CD4-positive, alpha-beta memory T cell (primary cell): ENCODE measurements around the gene GNPTG. TPM values are rescaled to one million over a fixed set of nuclear protein-coding genes. Genes with fewer than 3 reads are reported as not detected.

Source experiments
- CTCF ChIA-PET: fragments of 350-600 bp; sonication (Branson Sonifier 250); formaldehyde crosslinking; loops from one replicate; lab custom pipeline; 2021; ENCODE audit warnings: inconsistent platforms; ENCODE audit not compliant: partially characterized antibody; lab: Charles Lee
- POLR2A ChIA-PET: fragments of 350-600 bp; sonication (Branson Sonifier 250); formaldehyde crosslinking; loops from one replicate; lab custom pipeline; 2021; ENCODE audit not compliant: partially characterized antibody; lab: Charles Lee
- DNase-seq, 5 donors: peaks; one replicate each; pipeline versions ENCODE4 v3.0.0 to v3.0.0-alpha.2; 2020 to 2022; ENCODE audit warnings: mixed read lengths in 1 of 5
- H3K27ac ChIP-seq: one replicate; pipeline ENCODE4 v1.7.0; 2013; ENCODE audit warnings: low read depth, low read length
- H3K27me3 ChIP-seq: 2 replicates; pipeline ENCODE4 v1.7.0; 2013; ENCODE audit warnings: mild to moderate bottlenecking, low read length, moderate library complexity; ENCODE audit not compliant: insufficient read depth
- H3K36me3 ChIP-seq: 2 replicates; pipeline ENCODE4 v1.7.0; 2013; ENCODE audit warnings: mild to moderate bottlenecking, low read length, moderate library complexity; ENCODE audit not compliant: insufficient read depth
- H3K4me1 ChIP-seq: 2 replicates; pipeline ENCODE4 v1.7.0; 2013; ENCODE audit warnings: mild to moderate bottlenecking, low read length, moderate library complexity; ENCODE audit not compliant: insufficient read depth
- H3K4me3 ChIP-seq, 2 donors: one replicate each; pipeline ENCODE4 v1.7.0; 2013; ENCODE audit warnings: low read length in 2 of 2, mild to moderate bottlenecking in 1 of 2
- H3K9me3 ChIP-seq, 2 donors: one replicate each; pipeline ENCODE4 v1.7.0; 2013; ENCODE audit warnings: low read length in 2 of 2, control low read depth in 1 of 2; ENCODE audit not compliant: control insufficient read depth in 1 of 2
- H3K27ac Mint-ChIP-seq, 7 donors: one replicate each; pipeline ENCODE4 v1.8.0; 2020 to 2021; ENCODE audit warnings: mixed read lengths in 7 of 7, mild to moderate bottlenecking in 6 of 7, inconsistent platforms in 3 of 7, moderate library complexity in 3 of 7
- H3K27me3 Mint-ChIP-seq, 2 donors: one replicate each; pipeline ENCODE4 v1.8.0; 2020 to 2021; ENCODE audit warnings: mixed read lengths in 2 of 2
- H3K36me3 Mint-ChIP-seq, 2 donors: one replicate each; pipeline ENCODE4 v1.8.0; 2020 to 2021; ENCODE audit warnings: mixed read lengths in 2 of 2, inconsistent platforms in 1 of 2, mild to moderate bottlenecking in 1 of 2
- H3K4me1 Mint-ChIP-seq, 4 donors: one replicate each; pipeline ENCODE4 v1.8.0; 2020 to 2021; ENCODE audit warnings: mixed read lengths in 4 of 4, mild to moderate bottlenecking in 1 of 4
- H3K4me3 Mint-ChIP-seq, 8 donors: one replicate each; pipeline ENCODE4 v1.8.0; 2020 to 2021; ENCODE audit warnings: mixed read lengths in 8 of 8, mild to moderate bottlenecking in 7 of 8, moderate library complexity in 6 of 8, inconsistent platforms in 3 of 8
- H3K9me3 Mint-ChIP-seq, 8 donors: one replicate each; pipeline ENCODE4 v1.8.0; 2020 to 2021; ENCODE audit warnings: mixed read lengths in 8 of 8, mild to moderate bottlenecking in 5 of 8, inconsistent platforms in 3 of 8, moderate library complexity in 1 of 8
- intact Hi-C: fragments of 100-400 bp; cut with micrococcal nuclease; formaldehyde crosslinking; loops from one replicate; pipeline ENCODE4 v1.15.1; 2023
- polyA plus RNA-seq, 2 donors: library from polyadenylated mRNA; unstranded; fragments of 300-500 nt; fragmentation: Illumina TruSeq; gene quantifications; one replicate each; pipeline ENCODE4 v1.2.3, GENCODE V29; 2021
- total RNA-seq, 2 experiments: library from RNA; stranded (reverse); gene quantifications; one replicate each; pipeline ENCODE4 v1.2.3, GENCODE V29; 2021

Gene GNPTG
- total and polyA plus RNA-seq, 4 experiments from 2014 or later = 51.8 to 61.5 (median 56.2) TPM

GRCh38 chr16:1378804-1379303 lies 27.1 kb downstream of the GNPTG start:
- H3K36me3 Mint-ChIP-seq = peaks cover 6 to 24% of the 10 kb centered on the region in 2 donors
- Histone ChIP-seq H3K4me3 (peak overlapping the region in 1 of 2 donors; percentile 32), H3K27ac (peak overlapping the region; percentile 19), H3K27me3 (no peaks in the 10 kb centered on the region), H3K36me3 (peaks cover 7% of the 10 kb centered on the region), H3K9me3 (no peaks in the 10 kb centered on the region), H3K4me1 (peaks cover 17% of the 10 kb centered on the region)
- intact Hi-C loops = no loop called here
- CTCF ChIA-PET = no interaction called here
- H3K27ac Mint-ChIP-seq = peak overlapping the region; percentile 34 to 87 (median 75)
- peaks cover 8 to 20% (median 11%) of the 10 kb centered on the region in 4 donors for H3K4me1 Mint-ChIP-seq
- POLR2A ChIA-PET = interaction anchor here (0.8 to 1.2 kb wide), 3 partner anchors 11 to 403 kb away, joined by 3 to 5 read pairs (median 3); partner anchors contain the start of genes NUBP2, SPSB3 and UQCC4
- H3K9me3 Mint-ChIP-seq = no peaks in the 10 kb centered on the region
- peak; percentile 44 to 84 (median 48) for DNase-seq
- no peaks in the 10 kb centered on the region for H3K27me3 Mint-ChIP-seq
- H3K4me3 Mint-ChIP-seq = peak overlapping the region; percentile 28 to 71 (median 60)

- POLR2A ChIA-PET = interaction anchor here (0.7 to 1.3 kb wide), 7 partner anchors 26 to 403 kb away, joined by 3 to 5 read pairs (median 3); partner anchors contain the start of genes NUBP2, SPSB3 and UQCC4
- H3K27ac ChIP-seq = peak overlapping the region; percentile 19
- intact Hi-C loops = no loop called here
Observed at GRCh38 chr16:1379304-1380076, 27.8 kb downstream of the GNPTG start.

GRCh38 chr16:1380195-1380594 lies 28.5 kb downstream of the GNPTG start:
- peak overlapping the region; percentile 69 to 85 (median 75) for H3K4me3 Mint-ChIP-seq
- H3K9me3 ChIP-seq = no peaks in the 10 kb centered on the region
- H3K4me1 ChIP-seq = peaks cover 17% of the 10 kb centered on the region
- H3K4me1 Mint-ChIP-seq = peaks cover 8 to 20% (median 11%) of the 10 kb centered on the region in 4 donors
- H3K9me3 Mint-ChIP-seq = no peaks in the 10 kb centered on the region
- H3K36me3 ChIP-seq = peaks cover 7% of the 10 kb centered on the region
- intact Hi-C loops = no loop called here
- no peaks in the 10 kb centered on the region for H3K27me3 ChIP-seq
- DNase-seq = no peak
- peak overlapping the region; percentile 60 to 80 (median 65) for H3K27ac Mint-ChIP-seq
- H3K36me3 Mint-ChIP-seq = peaks cover 6 to 27% of the 10 kb centered on the region in 2 donors
- H3K27me3 Mint-ChIP-seq = no peaks in the 10 kb centered on the region
- H3K4me3 ChIP-seq = no peak overlapping the region
- ChIA-PET CTCF (interaction anchor here (0.6 to 1.8 kb wide), 6 partner anchors 11 to 325 kb away, joined by 3 to 5 read pairs (median 4); no protein-coding TSS in a partner anchor), POLR2A (interaction anchor here (0.6 to 1.3 kb wide), 6 partner anchors 26 to 883 kb away, joined by 3 read pairs; partner anchors contain the start of gene UQCC4)
- no peak overlapping the region for H3K27ac ChIP-seq

More at GRCh38 chr16:1379304-1380076, 27.8 kb downstream of the GNPTG start:
- peak; percentile 52 to 66 (median 57) for DNase-seq
- Histone ChIP-seq H3K9me3 (no peaks in the 10 kb centered on the region), H3K4me3 (peak overlapping the region in 1 of 2 donors; percentile 32), H3K4me1 (peaks cover 17% of the 10 kb centered on the region), H3K36me3 (peaks cover 7% of the 10 kb centered on the region), H3K27me3 (no peaks in the 10 kb centered on the region)
- CTCF ChIA-PET = interaction anchor here (0.7 to 1.8 kb wide), 4 partner anchors 11 to 326 kb away, joined by 3 to 5 read pairs (median 4); no protein-coding TSS in a partner anchor
- Mint-ChIP-seq H3K9me3 (no peaks in the 10 kb centered on the region), H3K4me1 (peaks cover 8 to 20% (median 11%) of the 10 kb centered on the region in 4 donors), H3K36me3 (peaks cover 6 to 24% of the 10 kb centered on the region in 2 donors), H3K27ac (peak overlapping the region; percentile 60 to 80 (median 65)), H3K27me3 (no peaks in the 10 kb centered on the region), H3K4me3 (peak overlapping the region; percentile 69 to 85 (median 75))

GRCh38 chr16:1381612-1382406 lies 30.1 kb downstream of the GNPTG start:
- Mint-ChIP-seq H3K4me1 (peaks cover 8 to 20% (median 11%) of the 10 kb centered on the region in 4 donors), H3K27ac (no peak overlapping the region), H3K9me3 (no peaks in the 10 kb centered on the region), H3K27me3 (no peaks in the 10 kb centered on the region), H3K36me3 (peaks cover 6 to 29% of the 10 kb centered on the region in 2 donors), H3K4me3 (no peak overlapping the region)
- peaks cover 17% of the 10 kb centered on the region for H3K4me1 ChIP-seq
- H3K4me3 ChIP-seq = no peak overlapping the region
- peaks cover 7% of the 10 kb centered on the region for H3K36me3 ChIP-seq
- no peak overlapping the region for H3K27ac ChIP-seq
- POLR2A ChIA-PET = no interaction called here
- CTCF ChIA-PET = interaction anchor here (1.4 kb wide), 1 partner anchor 16 kb away, joined by 3 read pairs; no protein-coding TSS in a partner anchor
- H3K9me3 ChIP-seq = no peaks in the 10 kb centered on the region
- DNase-seq = no peak
- intact Hi-C loops = no loop called here
- H3K27me3 ChIP-seq = no peaks in the 10 kb centered on the region

GRCh38 chr16:1383556-1383955 lies 31.8 kb downstream of the GNPTG start:
- POLR2A ChIA-PET = interaction anchor here (0.8 kb wide), 1 partner anchor 23 kb away, joined by 4 read pairs; no protein-coding TSS in a partner anchor

GRCh38 chr16:1385232-1385631 lies 33.5 kb downstream of the GNPTG start:
- peaks cover 0 to 2% (median 1%) of the 10 kb centered on the region in 4 donors for H3K4me1 Mint-ChIP-seq
- peaks cover 8 to 24% of the 10 kb centered on the region in 2 donors for H3K36me3 Mint-ChIP-seq
- Histone ChIP-seq H3K36me3 (peaks cover 17% of the 10 kb centered on the region), H3K27ac (no peak overlapping the region), H3K27me3 (no peaks in the 10 kb centered on the region), H3K9me3 (no peaks in the 10 kb centered on the region), H3K4me3 (no peak overlapping the region), H3K4me1 (peaks cover 2% of the 10 kb centered on the region)
- no peak overlapping the region for H3K4me3 Mint-ChIP-seq
- POLR2A ChIA-PET = no interaction called here
- CTCF ChIA-PET = no interaction called here
- no peaks in the 10 kb centered on the region for H3K9me3 Mint-ChIP-seq
- no peak overlapping the region for H3K27ac Mint-ChIP-seq
- intact Hi-C loops = no loop called here
- DNase-seq = no peak
- H3K27me3 Mint-ChIP-seq = no peaks in the 10 kb centered on the region

More at GRCh38 chr16:1383556-1383955, 31.8 kb downstream of the GNPTG start:
- no peak overlapping the region for H3K27ac Mint-ChIP-seq
- Histone ChIP-seq H3K9me3 (no peaks in the 10 kb centered on the region), H3K27ac (no peak overlapping the region), H3K27me3 (no peaks in the 10 kb centered on the region), H3K36me3 (peaks cover 7% of the 10 kb centered on the region), H3K4me1 (peaks cover 14% of the 10 kb centered on the region), H3K4me3 (no peak overlapping the region)
- no peaks in the 10 kb centered on the region for H3K9me3 Mint-ChIP-seq
- H3K4me1 Mint-ChIP-seq = peaks cover 7 to 12% (median 10%) of the 10 kb centered on the region in 4 donors
- H3K4me3 Mint-ChIP-seq = no peak overlapping the region
- DNase-seq = no peak
- intact Hi-C loops = no loop called here
- no peaks in the 10 kb centered on the region for H3K27me3 Mint-ChIP-seq
- CTCF ChIA-PET = no interaction called here
- peaks cover 6 to 27% of the 10 kb centered on the region in 2 donors for H3K36me3 Mint-ChIP-seq
